PC-9 (cell line): ENCODE results near the gene PHEX. TPM values are rescaled to one million over a fixed set of nuclear protein-coding genes. Genes with fewer than 3 reads are reported as not detected.

Experiments
- BruUV-seq: library from RNA; stranded (reverse); fragments of 400-500 nt; replicated peaks from 2 replicates; lab custom pipeline; 2021; lab: Mats Ljungman, UMichigan
- CTCF ChIA-PET: fragments of 300-600 bp; sonication (Branson Sonifier 250); formaldehyde crosslinking; loops from one replicate; lab custom pipeline; 2022; ENCODE audit warnings: antibody characterized with exemption; lab: Charles Lee
- POLR2A ChIA-PET: fragments of 300-600 bp; sonication (Branson Sonifier 250); formaldehyde crosslinking; loops from one replicate; lab custom pipeline; 2022; ENCODE audit warnings: antibody characterized with exemption; ENCODE audit not compliant: unreplicated experiment; lab: Charles Lee
- DNase-seq, 2 experiments: peaks; one replicate each; pipeline versions ENCODE4 v3.0.0 to v3.0.0-alpha.2; 2015 to 2022; ENCODE audit warnings: mixed read lengths in 1 of 2
- H2AFZ ChIP-seq: fragments of 200-600 bp; sonication (generic); 2 replicates; pipeline ENCODE4 v1.8.1; 2017; ENCODE audit warnings: antibody characterized with exemption
- H3F3A ChIP-seq: fragments of 200-600 bp; sonication (generic); 2 replicates; pipeline ENCODE4 v1.8.1; 2017; ENCODE audit warnings: antibody characterized with exemption, mild to moderate bottlenecking, low read depth; ENCODE audit not compliant: insufficient read depth
- H3K27ac ChIP-seq: fragments of 200-600 bp; sonication (generic); 2 replicates; pipeline ENCODE4 v1.6.1; 2016; ENCODE audit warnings: mixed run types
- H3K27me3 ChIP-seq: fragments of 200-600 bp; sonication (generic); 2 replicates; pipeline ENCODE4 v1.6.1; 2016; ENCODE audit warnings: low read depth, mixed run types; ENCODE audit not compliant: insufficient read depth
- H3K36me3 ChIP-seq: fragments of 200-600 bp; sonication (generic); 2 replicates; pipeline ENCODE4 v1.6.1; 2016; ENCODE audit warnings: low read depth, mixed run types
- H3K4me1 ChIP-seq: fragments of 200-600 bp; sonication (generic); replicated peaks from 2 replicates; pipeline ENCODE4 v1.6.1; 2016; ENCODE audit warnings: mixed run types; ENCODE audit not compliant: insufficient read depth
- H3K4me2 ChIP-seq: fragments of 200-600 bp; sonication (generic); 2 replicates; pipeline ENCODE4 v1.6.1; 2017; ENCODE audit warnings: mixed run types
- H3K4me3 ChIP-seq: fragments of 200-600 bp; sonication (generic); 2 replicates; pipeline ENCODE4 v1.6.1; 2016; ENCODE audit warnings: mixed run types
- H3K79me2 ChIP-seq: fragments of 200-600 bp; sonication (generic); 2 replicates; pipeline ENCODE4 v1.6.1; 2017; ENCODE audit warnings: low read depth, mixed run types
- H3K9me2 ChIP-seq: fragments of 200-600 bp; sonication (generic); 2 replicates; pipeline ENCODE4 v1.8.1; 2017; ENCODE audit warnings: mild to moderate bottlenecking; ENCODE audit not compliant: insufficient read depth
- H3K9me3 ChIP-seq: fragments of 200-600 bp; sonication (generic); 2 replicates; pipeline ENCODE4 v1.8.1; 2016; ENCODE audit warnings: low read depth; ENCODE audit not compliant: insufficient read depth
- H4K20me1 ChIP-seq: fragments of 200-600 bp; sonication (generic); 2 replicates; pipeline ENCODE4 v1.8.1; 2017; ENCODE audit not compliant: insufficient read depth
- EZH2 ChIP-seq: fragments of 200-600 bp; sonication (generic); IDR thresholded peaks from 2 replicates; pipeline ENCODE4 v1.8.0; 2017; ENCODE audit warnings: antibody characterized with exemption, low read depth
- intact Hi-C: fragments of 100-400 bp; cut with micrococcal nuclease; formaldehyde crosslinking; loops from one replicate; pipeline ENCODE4 v1.10.0; 2022; ENCODE audit not compliant: unreplicated experiment
- total RNA-seq: library from RNA; stranded (reverse); gene quantifications from 2 replicates; pipeline ENCODE4 v1.2.3, GENCODE V29; 2021
- TF ChIP-seq, protein P1 (sequence below): fragments of 200-600 bp; sonication (generic); conservative IDR thresholded peaks from 2 replicates; pipeline ENCODE4 v1.6.1; 2017; ENCODE audit warnings: mixed run types, antibody characterized with exemption, mild to moderate bottlenecking, moderate library complexity

The PHEX gene
- total RNA-seq, 1 experiment from 2014 or later, result 3.5 TPM

DNA sequence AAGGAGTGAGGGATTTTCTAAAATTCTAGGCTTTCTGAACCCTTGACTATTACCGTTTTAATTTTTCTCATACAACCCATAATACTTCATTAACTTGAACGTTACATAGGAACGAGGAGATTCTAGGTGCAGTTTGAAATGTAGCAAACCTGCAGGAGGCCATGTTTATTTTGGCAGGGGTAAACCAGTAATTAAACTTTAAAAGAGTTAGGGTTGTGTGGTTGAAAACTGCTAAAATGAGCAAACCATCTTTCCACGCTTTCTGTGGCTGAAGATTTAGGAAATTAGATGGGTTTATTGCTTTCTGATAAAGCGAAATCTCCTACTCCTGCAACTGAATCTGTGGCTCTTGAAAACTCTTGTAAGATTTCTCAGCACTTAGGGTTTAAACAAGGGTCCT is 1.7 kb downstream of the PHEX start:
- Histone ChIP-seq H3K79me2 (no peaks in the 10 kb centered on the region), H3K9me2 (no peaks in the 10 kb centered on the region), H3K4me2 (no peak overlapping the region), H4K20me1 (no peaks in the 10 kb centered on the region), H3K27me3 (no peaks in the 10 kb centered on the region), H3K27ac (no peak overlapping the region), H2AFZ (no peak overlapping the region), H3K9me3 (no peaks in the 10 kb centered on the region), H3F3A (no peaks in the 10 kb centered on the region), H3K4me3 (no peak overlapping the region), H3K4me1 (no peaks in the 10 kb centered on the region), H3K36me3 (no peaks in the 10 kb centered on the region)
- DNase-seq, result no peak
- intact Hi-C loops, result no loop called here
- POLR2A ChIA-PET, result no interaction called here
- BruUV-seq, result no TSS peak
- CTCF ChIA-PET, result no interaction called here
- TF ChIP-seq, protein P1, sequence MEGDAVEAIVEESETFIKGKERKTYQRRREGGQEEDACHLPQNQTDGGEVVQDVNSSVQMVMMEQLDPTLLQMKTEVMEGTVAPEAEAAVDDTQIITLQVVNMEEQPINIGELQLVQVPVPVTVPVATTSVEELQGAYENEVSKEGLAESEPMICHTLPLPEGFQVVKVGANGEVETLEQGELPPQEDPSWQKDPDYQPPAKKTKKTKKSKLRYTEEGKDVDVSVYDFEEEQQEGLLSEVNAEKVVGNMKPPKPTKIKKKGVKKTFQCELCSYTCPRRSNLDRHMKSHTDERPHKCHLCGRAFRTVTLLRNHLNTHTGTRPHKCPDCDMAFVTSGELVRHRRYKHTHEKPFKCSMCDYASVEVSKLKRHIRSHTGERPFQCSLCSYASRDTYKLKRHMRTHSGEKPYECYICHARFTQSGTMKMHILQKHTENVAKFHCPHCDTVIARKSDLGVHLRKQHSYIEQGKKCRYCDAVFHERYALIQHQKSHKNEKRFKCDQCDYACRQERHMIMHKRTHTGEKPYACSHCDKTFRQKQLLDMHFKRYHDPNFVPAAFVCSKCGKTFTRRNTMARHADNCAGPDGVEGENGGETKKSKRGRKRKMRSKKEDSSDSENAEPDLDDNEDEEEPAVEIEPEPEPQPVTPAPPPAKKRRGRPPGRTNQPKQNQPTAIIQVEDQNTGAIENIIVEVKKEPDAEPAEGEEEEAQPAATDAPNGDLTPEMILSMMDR, result no peak
- TF ChIP-seq EZH2, result no peak

DNA sequence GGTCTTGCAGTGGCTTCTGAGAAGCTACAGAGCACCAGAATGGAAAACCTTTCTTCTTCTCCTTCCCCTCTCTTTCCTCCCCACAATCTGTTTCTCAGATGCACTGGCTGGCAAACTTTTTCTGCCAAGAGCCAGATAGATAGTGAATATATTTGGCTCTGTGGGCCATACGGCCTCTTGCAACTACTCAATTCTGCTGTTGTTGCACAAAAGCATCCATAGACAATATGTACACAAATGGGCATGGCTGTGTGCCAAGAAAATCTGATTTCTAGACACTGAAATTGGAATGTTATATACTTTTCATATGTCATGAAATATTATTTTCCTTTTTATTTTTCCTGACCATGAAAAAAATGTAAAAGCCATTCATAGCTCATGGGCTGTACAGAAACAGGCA is 3.1 kb downstream of the PHEX start:
- Histone ChIP-seq H3K4me1 (peaks cover 8% of the 10 kb centered on the region; the same call in 1 of the 2 replicates), H3K27me3 (no peaks in the 10 kb centered on the region), H3F3A (no peaks in the 10 kb centered on the region), H3K9me2 (no peaks in the 10 kb centered on the region), H3K4me2 (no peak overlapping the region), H3K9me3 (no peaks in the 10 kb centered on the region), H3K27ac (no peak overlapping the region), H3K79me2 (no peaks in the 10 kb centered on the region), H4K20me1 (no peaks in the 10 kb centered on the region), H3K36me3 (no peaks in the 10 kb centered on the region), H2AFZ (no peak overlapping the region), H3K4me3 (no peak overlapping the region)
- no peak for TF ChIP-seq EZH2
- TF ChIP-seq, protein P1, result no peak
- BruUV-seq, result no TSS peak
- ChIA-PET CTCF (no interaction called here), POLR2A (no interaction called here)
- intact Hi-C loops, result no loop called here
- DNase-seq, result no peak

DNA sequence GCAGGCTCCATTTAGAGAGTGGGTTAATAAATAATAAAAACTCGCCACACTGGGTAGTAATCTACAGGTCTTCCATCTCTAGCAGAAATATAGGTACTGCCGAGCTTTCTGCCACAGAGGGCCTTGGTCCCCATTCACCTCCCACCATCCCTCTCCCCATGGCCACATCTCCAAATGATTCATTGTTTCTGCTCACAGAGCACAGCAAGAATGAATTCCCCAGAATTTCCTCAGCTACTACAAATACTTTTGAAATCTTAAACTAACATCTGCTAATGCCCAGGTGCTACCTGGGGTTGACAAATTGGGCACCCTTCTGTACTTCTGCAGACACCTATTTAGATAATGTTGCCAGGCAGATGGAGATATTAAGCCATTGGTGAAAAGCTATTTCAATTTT is 5.1 kb downstream of the PHEX start:
- no peak overlapping the region for H3K4me2 ChIP-seq
- DNase-seq, result no peak
- no peak overlapping the region for H2AFZ ChIP-seq
- ChIA-PET POLR2A (no interaction called here), CTCF (no interaction called here)
- TF ChIP-seq, protein P1, result no peak
- TF ChIP-seq EZH2, result no peak
- H3K36me3 ChIP-seq, result no peaks in the 10 kb centered on the region
- no peak overlapping the region for H3K27ac ChIP-seq
- intact Hi-C loops, result no loop called here
- no peaks in the 10 kb centered on the region for H3F3A ChIP-seq
- no peaks in the 10 kb centered on the region for H3K27me3 ChIP-seq
- peaks cover 8% of the 10 kb centered on the region; the same call in 1 of the 2 replicates for H3K4me1 ChIP-seq
- H3K79me2 ChIP-seq, result no peaks in the 10 kb centered on the region
- H3K4me3 ChIP-seq, result no peak overlapping the region
- no peaks in the 10 kb centered on the region for H3K9me2 ChIP-seq
- no peaks in the 10 kb centered on the region for H4K20me1 ChIP-seq
- no TSS peak for BruUV-seq
- no peaks in the 10 kb centered on the region for H3K9me3 ChIP-seq
